NCI-H510A treated with DMSO at 0.1 percent for 48 hours (cell line): Measurements from ENCODE around the gene RAD52.

Source experiments
- DNase-seq: peaks from one replicate; lab custom pipeline; 2025; lab: John Stamatoyannopoulos, UW

The RAD52 gene

GRCh38 chr12:868722-869121, 80.8 kb downstream of the RAD52 start:
- DNase-seq: no peak

GRCh38 chr12:867905-868304, 81.6 kb downstream of the RAD52 start:
- DNase-seq: no peak

- no peak for DNase-seq
These were observed 83.9 kb downstream of the RAD52 start for GRCh38 chr12:865614-866013.

GRCh38 chr12:863285-863684, 86.2 kb downstream of the RAD52 start:
- DNase-seq: no peak

GRCh38 chr12:862303-862911, 87.1 kb downstream of the RAD52 start:
- no peak for DNase-seq
